ENCODE measurements around the gene SDHAF3. TPM values are rescaled to one million over a fixed set of nuclear protein-coding genes. Genes with fewer than 3 reads are reported as not detected.

The SDHAF3 gene
- total RNA-seq, 3 donors from 2014 or later, result 4.3 to 12.3 (median 8.5) TPM

- intact Hi-C loops (cut with DNase I; ENCODE audit: low total_unique reads), result no loop called here
- peaks cover 0 to 2% of the 10 kb centered on the region in 2 donors for H3K9me3 ChIP-seq
- no peak for DNase-seq (ENCODE audit: low spot score in 2 of 2)
- no peaks in the 10 kb centered on the region for H3K4me1 ChIP-seq
- no peak overlapping the region for H3K4me3 ChIP-seq
- no peak overlapping the region for H3K27ac ChIP-seq
- no peaks in the 10 kb centered on the region for H3K27me3 ChIP-seq
- no peaks in the 10 kb centered on the region for H3K36me3 ChIP-seq
- TF ChIP-seq POLR2AphosphoS5 (IDR thresholded peaks at IDR 0.05) (no peak), POLR2A (IDR thresholded peaks at IDR 0.05) (no peak)
- TF ChIP-seq, protein P1, sequence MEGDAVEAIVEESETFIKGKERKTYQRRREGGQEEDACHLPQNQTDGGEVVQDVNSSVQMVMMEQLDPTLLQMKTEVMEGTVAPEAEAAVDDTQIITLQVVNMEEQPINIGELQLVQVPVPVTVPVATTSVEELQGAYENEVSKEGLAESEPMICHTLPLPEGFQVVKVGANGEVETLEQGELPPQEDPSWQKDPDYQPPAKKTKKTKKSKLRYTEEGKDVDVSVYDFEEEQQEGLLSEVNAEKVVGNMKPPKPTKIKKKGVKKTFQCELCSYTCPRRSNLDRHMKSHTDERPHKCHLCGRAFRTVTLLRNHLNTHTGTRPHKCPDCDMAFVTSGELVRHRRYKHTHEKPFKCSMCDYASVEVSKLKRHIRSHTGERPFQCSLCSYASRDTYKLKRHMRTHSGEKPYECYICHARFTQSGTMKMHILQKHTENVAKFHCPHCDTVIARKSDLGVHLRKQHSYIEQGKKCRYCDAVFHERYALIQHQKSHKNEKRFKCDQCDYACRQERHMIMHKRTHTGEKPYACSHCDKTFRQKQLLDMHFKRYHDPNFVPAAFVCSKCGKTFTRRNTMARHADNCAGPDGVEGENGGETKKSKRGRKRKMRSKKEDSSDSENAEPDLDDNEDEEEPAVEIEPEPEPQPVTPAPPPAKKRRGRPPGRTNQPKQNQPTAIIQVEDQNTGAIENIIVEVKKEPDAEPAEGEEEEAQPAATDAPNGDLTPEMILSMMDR (IDR thresholded peaks at IDR 0.05), result no peak
Observed at GRCh38 chr7:97218767-97219166, 101.3 kb downstream of the SDHAF3 start.

DNA sequence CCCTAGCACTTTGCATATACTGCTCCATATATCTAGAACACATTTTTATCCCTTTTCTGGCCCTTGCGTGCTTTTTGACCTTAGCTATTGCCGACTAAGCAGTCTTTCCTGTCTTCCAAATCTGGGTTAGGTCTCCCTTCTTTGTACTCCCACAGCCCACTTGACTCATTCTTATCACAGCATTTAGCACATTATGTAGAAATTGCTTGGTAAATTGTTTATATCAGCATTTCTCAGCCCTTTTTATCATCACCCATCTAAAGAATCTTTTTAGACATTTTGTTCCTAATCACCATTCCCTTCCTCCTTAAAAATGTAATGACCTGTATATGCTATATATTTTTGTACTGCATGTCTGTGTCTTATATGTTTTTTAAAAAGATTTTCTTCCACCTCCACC lies 101.7 kb downstream of the SDHAF3 start:
- no peak for DNase-seq (ENCODE audit: low spot score in 2 of 2)
- intact Hi-C loops (cut with DNase I; ENCODE audit: low total_unique reads), result no loop called here
- Histone ChIP-seq H3K9me3 (no peaks in the 10 kb centered on the region), H3K27me3 (no peaks in the 10 kb centered on the region), H3K4me3 (no peak overlapping the region), H3K4me1 (no peaks in the 10 kb centered on the region), H3K36me3 (no peaks in the 10 kb centered on the region), H3K27ac (no peak overlapping the region)
- TF ChIP-seq, protein P1 (IDR thresholded peaks at IDR 0.05), result no peak
- TF ChIP-seq POLR2AphosphoS5 (IDR thresholded peaks at IDR 0.05) (no peak), POLR2A (IDR thresholded peaks at IDR 0.05) (no peak)

- Histone ChIP-seq H3K9me3 (no peaks in the 10 kb centered on the region), H3K36me3 (no peaks in the 10 kb centered on the region), H3K27me3 (no peaks in the 10 kb centered on the region), H3K4me1 (no peaks in the 10 kb centered on the region), H3K27ac (no peak overlapping the region), H3K4me3 (no peak overlapping the region)
- TF ChIP-seq POLR2A (IDR thresholded peaks at IDR 0.05) (no peak), POLR2AphosphoS5 (IDR thresholded peaks at IDR 0.05) (no peak)
- TF ChIP-seq, protein P1 (IDR thresholded peaks at IDR 0.05), result no peak
- intact Hi-C loops (cut with DNase I; ENCODE audit: low total_unique reads), result no loop called here
- DNase-seq (ENCODE audit: low spot score in 2 of 2), result no peak
Observed at GRCh38 chr7:97224316-97224715, 106.8 kb downstream of the SDHAF3 start.

GRCh38 chr7:97226541-97226940 lies 109.0 kb downstream of the SDHAF3 start:
- Histone ChIP-seq H3K27ac (no peak overlapping the region), H3K27me3 (no peaks in the 10 kb centered on the region), H3K9me3 (no peaks in the 10 kb centered on the region), H3K4me3 (no peak overlapping the region), H3K36me3 (no peaks in the 10 kb centered on the region), H3K4me1 (no peaks in the 10 kb centered on the region)
- DNase-seq (ENCODE audit: low spot score in 2 of 2), result no peak
- intact Hi-C loops (cut with DNase I; ENCODE audit: low total_unique reads), result no loop called here
- TF ChIP-seq POLR2AphosphoS5 (IDR thresholded peaks at IDR 0.05) (no peak), POLR2A (IDR thresholded peaks at IDR 0.05) (no peak)
- TF ChIP-seq, protein P1 (IDR thresholded peaks at IDR 0.05), result no peak

Other genes with a start within 250 kb of the SDHAF3 start
- gene DLX6, start 112.1 kb upstream of the SDHAF3 start, total RNA-seq, result under 1 TPM in 1 of 3 donors, not detected in 2; under 0.01 TPM
- not detected for gene DLX5, start 92.9 kb upstream of the SDHAF3 start, total RNA-seq